K562 (cell line): ENCODE data around the gene HOXB6. TPM values are rescaled to one million over a fixed set of nuclear protein-coding genes. Genes with fewer than 3 reads are reported as not detected.
A peak's percentile ranks its signal among the peaks of the same experiment; 100 is the strongest.

Experiments used
- CLOCK ChIP-seq: fragments of 250-450 bp; sonication (Bioruptor Pico); IDR thresholded peaks from 2 replicates; pipeline ENCODE4 v1.4.0; 2020; ENCODE audit warnings: mild to moderate bottlenecking, moderate library complexity, borderline replicate concordance
- GTF3C2 ChIP-seq: IDR thresholded peaks from 3 replicates; pipeline ENCODE4 v1.6.1; 2011; ENCODE audit warnings: borderline replicate concordance, mild to moderate bottlenecking, moderate library complexity; ENCODE audit not compliant: insufficient read length; ENCODE audit errors: extremely low read depth
- HDAC6 ChIP-seq: IDR thresholded peaks from 2 replicates; pipeline ENCODE4 v1.6.1; 2012; ENCODE audit warnings: low read depth, mild to moderate bottlenecking, control low read depth, inconsistent platforms, low read length, moderate library complexity
- HNRNPK ChIP-seq: fragments of 200-400 bp; formaldehyde crosslinking; IDR thresholded peaks from one replicate; pipeline ENCODE4 v1.6.1; 2018; ENCODE audit warnings: mild to moderate bottlenecking, low read depth, low read length; ENCODE audit not compliant: poor library complexity, severe bottlenecking
- MLX ChIP-seq, 2 experiments: fragments of 450-650 bp in 1 of 2; sonication (generic) in 1 of 2; formaldehyde crosslinking; conservative IDR thresholded peaks; 2 replicates each; pipeline versions ENCODE4 v1.4.0 to v1.8.1; 2020 to 2022; ENCODE audit warnings: mild to moderate bottlenecking in 1 of 2, missing genetic modification reagents in 1 of 2
- NBN ChIP-seq: fragments of 450-650 bp; IDR thresholded peaks from 2 replicates; pipeline ENCODE4 v1.6.1; 2016; ENCODE audit warnings: low read depth, mild to moderate bottlenecking
- RNF219 ChIP-seq: fragments of 250-450 bp; sonication (Bioruptor Pico); IDR thresholded peaks from 2 replicates; pipeline ENCODE4 v1.5.0; 2022; ENCODE audit warnings: mild to moderate bottlenecking
- YBX1 ChIP-seq: fragments of 450-650 bp; IDR thresholded peaks from 2 replicates; pipeline ENCODE4 v1.7.1; 2016; ENCODE audit warnings: mild to moderate bottlenecking
- YY1 ChIP-seq, 3 experiments: IDR thresholded peaks; 2 replicates each; pipeline ENCODE4 v1.6.1; 2011; ENCODE audit warnings: low read length in 2 of 3, mild to moderate bottlenecking in 2 of 3, moderate library complexity in 2 of 3, borderline replicate concordance in 1 of 3, control low read depth in 1 of 3, low read depth in 1 of 3; ENCODE audit not compliant: insufficient read depth in 3 of 3, insufficient replicate concordance in 2 of 3, control insufficient read depth in 1 of 3, insufficient read length in 1 of 3; ENCODE audit errors: extremely low read depth in 1 of 3
- ZBTB17 ChIP-seq: fragments of 450-650 bp; formaldehyde crosslinking; IDR thresholded peaks from 2 replicates; pipeline ENCODE4 v1.4.0; 2020; ENCODE audit warnings: mild to moderate bottlenecking
- ZNF134 ChIP-seq: fragments of 250-450 bp; sonication (Bioruptor Pico); conservative IDR thresholded peaks from 2 replicates; pipeline ENCODE4 v1.4.0; 2020
- ZNF23 ChIP-seq: fragments of 250-450 bp; sonication (Bioruptor Pico); IDR thresholded peaks from 2 replicates; pipeline ENCODE4 v1.4.0; 2020; ENCODE audit warnings: mild to moderate bottlenecking
- ZNF280A ChIP-seq: fragments of 450-650 bp; IDR thresholded peaks from 2 replicates; pipeline ENCODE4 v1.6.1; 2018; ENCODE audit warnings: mild to moderate bottlenecking, low read depth; ENCODE audit not compliant: partially characterized antibody
- ZNF507 ChIP-seq: conservative IDR thresholded peaks from 2 replicates; pipeline ENCODE4 v1.6.1; 2017; ENCODE audit warnings: missing genetic modification characterization, missing compliant biosample characterization
- ZNF79 ChIP-seq: fragments of 250-450 bp; sonication (Bioruptor Pico); IDR thresholded peaks from 2 replicates; pipeline ENCODE4 v1.4.0; 2020; ENCODE audit warnings: low read depth, mild to moderate bottlenecking, moderate library complexity
- polyA plus RNA-seq, 8 experiments: library from polyadenylated mRNA; depleted of rRNA in 4 of 8; stranded (reverse) in 5 of 8; unstranded in 3 of 8; fragments of >200 nt; fragmentation: Nextera tagmentation in 2 of 8; fragmentation: Illumina TruSeq in 1 of 8; extraction: Ambion mirVana in 2 of 8; extraction: Trizol in 1 of 8; gene quantifications; 2 replicates each; pipeline versions ENCODE4 v1.2.1 to v1.2.3, GENCODE V29; 2011 to 2014; ENCODE audit warnings: inconsistent platforms in 1 of 8, missing spikeins in 1 of 8
- total RNA-seq, 7 experiments: library from RNA; depleted of rRNA in 6 of 7; stranded (reverse); fragments of >200 nt in 6 of 7; fragmentation: Illumina TruSeq in 2 of 7; extraction: Trizol in 2 of 7; gene quantifications; 2 replicates each; pipeline versions ENCODE4 v1.2.1 to v1.2.3, GENCODE V29; 2011 to 2021; ENCODE audit warnings: low replicate concordance in 1 of 7

Gene HOXB6
- total and polyA plus RNA-seq, 9 of the 15 experiments (the other 6 are each of a cell fraction or from before 2014, with no cell fraction given), result 1.2 to 14.8 (median 4.9) TPM

- TF ChIP-seq ZNF507, result no peak
- TF ChIP-seq ZNF23 (CRISPR knock-in tag), result no peak
- TF ChIP-seq ZBTB17 (CRISPR knock-in tag), result no peak
- TF ChIP-seq YY1 (IDR thresholded peaks at IDR 0.05; ENCODE audit: borderline replicate concordance in 1 of 3, control insufficient read depth in 1 of 3, extremely low read depth in 1 of 3, insufficient read depth in 3 of 3, insufficient read length in 1 of 3, insufficient replicate concordance in 2 of 3, low read depth in 1 of 3, low read length in 2 of 3), result peak in 2 of 3 experiments; percentile 22 to 39
- TF ChIP-seq MLX (CRISPR knock-in tag; conservative IDR thresholded peaks at IDR 0.05), result no peak
- TF ChIP-seq HDAC6, result no peak
- TF ChIP-seq HNRNPK, result no peak
- no peak for TF ChIP-seq ZNF134 (CRISPR knock-in tag)
- TF ChIP-seq GTF3C2, result no peak
- no peak for TF ChIP-seq YBX1
- no peak for TF ChIP-seq ZNF280A
- TF ChIP-seq CLOCK (CRISPR knock-in tag), result no peak
- TF ChIP-seq ZNF79 (CRISPR knock-in tag), result no peak
- no peak for TF ChIP-seq NBN
- no peak for TF ChIP-seq RNF219 (CRISPR knock-in tag)
Measured at GRCh38 chr17:48610282-48611211, 5.8 kb upstream of the HOXB6 start, which contains the start of gene HOXB7 (continued).
